HUES48 (cell line): ENCODE data around the gene TDP1.

ENCODE experiments used
- H3K27ac ChIP-seq: one replicate; pipeline ENCODE4 v1.7.0; 2013; ENCODE audit warnings: low read depth, low read length, inconsistent platforms
- H3K27me3 ChIP-seq: 2 replicates; pipeline ENCODE4 v1.6.1; 2013; ENCODE audit warnings: mild to moderate bottlenecking, low read length; ENCODE audit not compliant: control insufficient read depth, insufficient read depth
- H3K36me3 ChIP-seq: 2 replicates; pipeline ENCODE4 v1.6.1; 2013; ENCODE audit warnings: low read length; ENCODE audit not compliant: control insufficient read depth, insufficient read depth
- H3K4me1 ChIP-seq: 2 replicates; pipeline ENCODE4 v1.6.1; 2013; ENCODE audit warnings: mild to moderate bottlenecking, low read length; ENCODE audit not compliant: control insufficient read depth, insufficient read depth
- H3K4me3 ChIP-seq: 2 replicates; pipeline ENCODE4 v1.5.1; 2013; ENCODE audit warnings: mild to moderate bottlenecking, low read depth, low read length
- H3K9ac ChIP-seq: 2 replicates; pipeline ENCODE4 v1.6.1; 2013; ENCODE audit warnings: mild to moderate bottlenecking, low read depth, low read length, moderate library complexity
- H3K9me3 ChIP-seq: 2 replicates; pipeline ENCODE4 v1.6.1; 2013; ENCODE audit warnings: low read length; ENCODE audit not compliant: control insufficient read depth, insufficient read depth

TDP1 gene

DNA sequence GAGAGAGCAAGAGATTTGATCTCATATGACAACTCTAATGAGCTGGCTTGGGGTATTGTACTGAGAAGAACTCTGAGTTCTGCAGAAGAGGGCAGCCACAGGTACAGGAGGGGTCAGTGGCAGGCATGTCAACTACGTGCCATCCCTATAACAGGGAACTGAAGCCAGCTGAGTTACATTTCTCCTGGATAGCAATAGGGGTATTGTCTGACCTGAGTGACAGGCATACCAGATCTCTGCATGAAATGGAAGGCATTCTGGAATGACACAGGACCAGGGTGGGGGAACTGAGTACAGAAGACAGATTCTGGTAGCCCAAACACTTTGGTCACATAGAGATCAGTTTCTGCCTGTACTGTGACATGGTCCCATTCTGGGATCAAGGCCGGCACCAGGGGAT is 37.0 kb upstream of the TDP1 start:
- no peak overlapping the region for H3K27ac ChIP-seq
- peaks cover 5% of the 10 kb centered on the region for H3K4me1 ChIP-seq

DNA sequence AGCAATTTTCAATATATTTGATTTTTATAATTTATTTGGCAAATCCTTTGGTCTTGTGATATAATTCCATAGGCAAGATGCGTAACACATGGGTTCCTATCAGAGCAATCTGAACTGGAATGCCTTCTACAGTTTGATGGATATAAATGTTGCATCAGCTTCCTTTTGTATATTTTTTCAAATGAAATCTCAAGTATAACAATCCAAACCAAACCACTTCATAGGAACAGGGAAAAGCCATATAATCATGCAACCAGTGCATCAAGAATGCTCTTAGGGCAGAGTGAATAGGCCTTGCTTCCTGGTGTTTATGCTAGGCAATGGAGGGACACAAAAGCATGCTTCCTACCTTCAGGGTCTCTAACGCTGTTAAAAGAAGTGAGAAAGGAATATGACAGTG is 35.7 kb upstream of the TDP1 start:
- Histone ChIP-seq H3K27me3 (no peaks in the 10 kb centered on the region), H3K9ac (no peak overlapping the region), H3K36me3 (no peaks in the 10 kb centered on the region), H3K27ac (no peak overlapping the region), H3K9me3 (no peaks in the 10 kb centered on the region), H3K4me3 (no peak overlapping the region), H3K4me1 (peaks cover 2% of the 10 kb centered on the region)

More for the DNA sequence above, 37.0 kb upstream of the TDP1 start:
- H3K27me3 ChIP-seq, result no peaks in the 10 kb centered on the region
- H3K9me3 ChIP-seq, result no peaks in the 10 kb centered on the region
- H3K36me3 ChIP-seq, result no peaks in the 10 kb centered on the region
- no peak overlapping the region for H3K9ac ChIP-seq
- no peak overlapping the region for H3K4me3 ChIP-seq

DNA sequence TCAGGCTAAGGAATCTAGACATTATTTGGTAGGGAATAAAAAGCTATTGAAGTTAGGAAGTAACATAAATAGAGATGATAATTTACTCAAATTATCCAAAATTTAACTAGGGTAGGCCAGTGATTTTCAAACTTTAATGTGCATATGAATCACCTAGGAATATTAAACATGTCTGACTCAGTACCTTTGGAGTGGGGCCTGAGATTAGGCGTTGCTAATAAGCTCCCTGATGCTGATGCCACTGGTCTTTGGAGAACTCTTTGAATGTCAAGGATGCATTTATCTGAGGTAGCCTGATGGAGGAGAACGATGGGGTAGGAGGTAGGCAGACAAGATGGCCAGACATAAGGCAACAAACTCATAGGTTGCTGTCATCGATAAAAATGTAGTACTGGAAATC is 34.4 kb upstream of the TDP1 start:
- Histone ChIP-seq H3K4me1 (no peaks in the 10 kb centered on the region), H3K9ac (no peak overlapping the region), H3K4me3 (no peak overlapping the region), H3K27me3 (no peaks in the 10 kb centered on the region), H3K9me3 (no peaks in the 10 kb centered on the region), H3K36me3 (no peaks in the 10 kb centered on the region), H3K27ac (no peak overlapping the region)

DNA sequence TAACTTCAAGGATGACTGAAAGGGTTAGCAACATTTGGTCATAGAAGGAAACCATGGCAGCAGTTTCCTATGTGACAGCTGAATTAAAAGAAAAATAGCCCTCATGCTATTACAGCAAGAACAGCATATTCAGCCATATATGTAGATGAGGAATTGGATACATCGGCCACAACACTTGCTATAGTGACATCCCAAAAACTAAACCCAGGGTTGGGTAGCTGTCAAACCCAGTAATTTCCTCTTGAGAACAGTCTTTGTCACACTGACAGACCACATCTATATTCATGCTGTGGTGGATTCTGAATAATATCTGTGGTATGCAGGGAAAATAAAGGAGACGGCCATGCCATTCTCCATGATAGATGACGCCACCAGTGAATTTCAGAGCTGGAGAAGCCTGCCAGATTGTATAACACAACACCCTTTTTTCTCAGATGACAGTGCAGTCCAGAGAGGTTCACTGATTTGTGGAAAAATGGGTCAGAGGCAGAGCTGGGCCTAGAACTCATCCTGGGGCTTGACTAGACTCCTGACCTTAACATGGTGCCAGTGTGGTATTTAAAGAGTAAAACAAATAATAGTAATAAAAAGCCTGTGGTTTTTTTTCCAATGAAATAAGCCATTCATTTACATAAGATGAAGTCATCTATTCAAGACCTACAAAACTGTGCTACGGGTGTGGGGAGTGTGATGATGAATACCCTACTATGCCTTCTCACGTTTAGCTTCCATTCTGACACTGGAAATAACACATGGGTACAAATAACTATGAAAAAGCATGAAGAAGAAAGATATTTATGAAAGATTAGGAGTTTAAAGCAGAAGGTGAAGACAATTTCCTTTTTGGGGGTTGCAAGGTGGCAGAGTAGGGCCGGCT is 33.5 kb upstream of the TDP1 start:
- no peak overlapping the region for H3K9ac ChIP-seq

DNA sequence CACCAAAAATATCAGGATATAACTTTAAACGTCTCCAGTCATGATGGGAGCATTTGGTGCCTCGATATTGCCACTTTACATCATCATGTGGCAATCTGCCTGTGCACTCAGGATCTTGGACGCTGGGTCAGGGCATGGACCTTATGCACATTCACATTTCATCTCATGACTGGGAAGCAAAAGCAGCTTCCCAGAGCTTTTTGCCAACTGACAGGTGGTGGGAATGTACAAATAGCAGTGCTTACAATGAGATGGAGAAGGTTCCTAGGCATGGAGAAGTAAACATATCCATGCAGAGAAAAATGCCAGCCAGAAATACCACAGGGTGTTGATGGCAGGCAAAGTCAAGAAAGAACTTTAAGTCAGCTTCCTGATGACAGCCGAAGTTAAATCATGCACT is 31.5 kb upstream of the TDP1 start:
- H3K4me3 ChIP-seq, result no peak overlapping the region
- H3K36me3 ChIP-seq, result no peaks in the 10 kb centered on the region
- no peaks in the 10 kb centered on the region for H3K27me3 ChIP-seq
- H3K27ac ChIP-seq, result no peak overlapping the region
- no peaks in the 10 kb centered on the region for H3K4me1 ChIP-seq
- no peaks in the 10 kb centered on the region for H3K9me3 ChIP-seq
- no peak overlapping the region for H3K9ac ChIP-seq

More for the DNA sequence above, 33.5 kb upstream of the TDP1 start:
- Histone ChIP-seq H3K27me3 (no peaks in the 10 kb centered on the region), H3K9me3 (no peaks in the 10 kb centered on the region), H3K27ac (no peak overlapping the region), H3K4me1 (no peaks in the 10 kb centered on the region), H3K36me3 (no peaks in the 10 kb centered on the region), H3K4me3 (no peak overlapping the region)

DNA sequence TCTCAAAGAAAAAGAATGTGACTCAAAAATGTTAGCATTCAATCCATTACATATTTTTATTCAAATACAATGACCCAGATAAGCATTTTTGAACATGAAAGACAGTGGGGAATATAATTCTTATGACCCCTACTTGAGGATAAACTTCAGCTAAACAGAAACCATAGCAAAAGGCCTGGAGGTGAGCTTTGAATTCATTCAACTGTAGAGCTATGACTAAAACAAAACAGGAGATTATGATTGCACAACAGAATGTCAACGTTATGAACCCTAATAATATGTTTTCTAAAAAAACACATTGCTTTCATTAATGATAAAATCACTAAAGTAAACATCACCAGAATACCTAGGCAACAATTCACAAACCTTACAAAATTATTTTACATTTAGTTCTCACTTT is 29.0 kb upstream of the TDP1 start:
- H3K9me3 ChIP-seq, result no peaks in the 10 kb centered on the region
- 0 out of 2 replicates have a peak, but pooled peaks cover 7% of the 10 kb centered on the region for H3K36me3 ChIP-seq
- no peak overlapping the region for H3K27ac ChIP-seq
- H3K4me3 ChIP-seq, result no peak overlapping the region
- H3K4me1 ChIP-seq, result no peaks in the 10 kb centered on the region
- no peaks in the 10 kb centered on the region for H3K27me3 ChIP-seq
- H3K9ac ChIP-seq, result no peak overlapping the region

DNA sequence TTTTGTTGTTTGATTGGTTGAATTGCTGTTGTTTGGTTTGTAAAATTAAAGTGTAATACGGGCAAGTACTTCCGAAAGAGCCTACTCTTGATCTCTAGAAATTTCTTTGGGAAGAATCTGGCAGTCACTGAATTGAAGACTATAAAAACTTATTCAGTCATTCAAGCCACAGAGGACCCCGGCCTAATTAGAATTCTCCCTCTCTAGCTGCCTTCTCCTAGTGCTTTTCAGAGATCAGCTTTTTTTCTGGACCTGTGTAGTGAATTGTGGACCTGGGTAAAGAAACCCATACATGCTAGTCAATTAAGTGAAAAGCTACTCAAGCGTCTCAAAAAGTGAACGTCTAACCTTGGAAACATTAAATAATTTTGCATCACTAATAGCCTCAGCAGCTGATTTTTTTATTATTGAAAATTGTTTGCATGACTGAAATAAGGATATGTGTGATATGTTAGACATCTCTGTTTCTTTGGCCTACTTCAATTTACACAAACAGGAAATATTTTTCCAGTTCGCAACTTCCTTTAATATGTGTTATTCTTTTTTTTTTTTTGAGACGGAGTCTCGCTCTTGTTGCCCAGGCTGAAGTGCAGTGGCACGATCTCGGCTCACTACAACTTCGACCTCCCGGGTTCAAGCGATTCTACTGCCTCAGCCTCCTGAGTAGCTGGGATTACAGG is 28.4 kb upstream of the TDP1 start:
- no peak overlapping the region for H3K9ac ChIP-seq
- no peaks in the 10 kb centered on the region for H3K4me1 ChIP-seq
- no peak overlapping the region for H3K27ac ChIP-seq
- H3K4me3 ChIP-seq, result no peak overlapping the region
- no peaks in the 10 kb centered on the region for H3K9me3 ChIP-seq
- H3K36me3 ChIP-seq, result 0 out of 2 replicates have a peak, but pooled peaks cover 7% of the 10 kb centered on the region
- no peaks in the 10 kb centered on the region for H3K27me3 ChIP-seq

DNA sequence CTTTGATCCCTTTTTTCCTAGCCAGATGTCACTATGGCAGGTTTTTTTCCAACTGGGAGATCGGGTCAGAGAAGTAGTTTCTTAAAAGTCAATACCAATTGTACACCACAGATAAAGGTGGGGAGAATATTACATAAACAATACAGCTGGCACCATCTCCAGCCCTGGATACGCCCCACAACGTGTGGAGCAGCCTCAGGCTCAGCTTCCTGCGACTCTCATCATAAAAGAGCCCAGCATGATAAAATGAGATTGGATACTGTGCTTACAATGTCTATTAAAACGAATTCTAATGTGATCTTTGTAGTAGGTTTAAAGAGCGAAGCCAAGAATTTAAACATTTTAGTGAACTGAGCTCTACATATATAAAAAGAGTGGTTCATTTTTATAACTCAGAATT is 22.7 kb upstream of the TDP1 start:
- Histone ChIP-seq H3K9ac (no peak overlapping the region), H3K27me3 (no peaks in the 10 kb centered on the region), H3K36me3 (0 out of 2 replicates have a peak, but pooled peaks cover 7% of the 10 kb centered on the region), H3K27ac (no peak overlapping the region), H3K4me3 (no peak overlapping the region), H3K4me1 (peaks cover 3% of the 10 kb centered on the region; the same call in 1 of the 2 replicates), H3K9me3 (no peaks in the 10 kb centered on the region)

DNA sequence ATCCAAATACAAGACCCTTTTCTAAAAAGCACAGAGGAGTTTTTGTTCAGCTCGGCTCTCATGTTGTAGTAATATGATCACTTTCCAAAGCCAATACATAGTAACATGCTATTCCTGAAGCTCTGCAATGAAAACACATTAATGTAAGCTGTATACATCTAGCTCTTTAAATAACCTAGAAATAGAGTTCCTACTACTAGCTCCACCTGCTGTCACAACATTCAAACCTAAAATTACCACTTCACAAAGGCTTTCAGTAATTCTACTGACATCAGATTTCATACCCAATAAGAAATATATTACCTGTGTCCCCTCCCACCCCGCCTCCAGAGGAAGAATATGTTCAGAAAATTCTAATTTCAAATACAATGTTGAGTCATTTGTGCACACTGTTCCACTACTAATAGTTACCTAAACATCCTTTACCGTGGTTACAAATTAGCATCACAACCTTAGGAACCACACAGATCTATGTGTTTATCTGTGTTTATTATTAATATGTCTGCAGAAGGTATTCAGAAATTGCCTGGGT is 19.0 kb upstream of the TDP1 start:
- Histone ChIP-seq H3K27ac (no peak overlapping the region), H3K4me1 (peaks cover 3% of the 10 kb centered on the region; the same call in 1 of the 2 replicates), H3K36me3 (no peaks in the 10 kb centered on the region), H3K27me3 (no peaks in the 10 kb centered on the region), H3K9ac (no peak overlapping the region), H3K9me3 (no peaks in the 10 kb centered on the region), H3K4me3 (no peak overlapping the region)

DNA sequence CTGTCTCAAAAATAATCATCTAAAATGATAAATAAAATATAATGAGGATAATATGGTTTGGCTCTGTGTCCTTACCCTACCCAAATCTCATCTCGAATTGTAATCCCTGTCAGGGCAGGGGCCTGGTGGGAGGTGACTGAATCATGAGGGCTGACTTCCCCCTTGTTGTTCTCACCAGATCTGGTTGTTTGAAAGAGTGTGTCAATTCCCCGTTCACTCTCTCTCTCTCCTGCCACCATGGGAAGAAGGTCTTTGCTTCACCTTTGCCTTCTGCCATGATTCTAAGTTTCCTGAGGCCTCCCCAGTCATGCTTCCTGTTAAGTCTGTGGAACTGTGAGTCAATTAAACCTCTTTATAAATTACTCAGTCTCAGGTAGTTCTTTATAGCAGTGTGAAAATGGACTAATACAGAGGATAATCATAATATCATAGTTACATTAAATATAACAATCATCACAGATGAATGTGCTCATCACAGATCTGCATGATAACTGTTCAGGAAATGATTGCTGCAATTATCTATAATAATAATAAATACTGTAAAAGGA is 13.8 kb upstream of the TDP1 start:
- no peaks in the 10 kb centered on the region for H3K36me3 ChIP-seq
- H3K27ac ChIP-seq, result no peak overlapping the region
- H3K27me3 ChIP-seq, result no peaks in the 10 kb centered on the region
- H3K9ac ChIP-seq, result no peak overlapping the region
- no peak overlapping the region for H3K4me3 ChIP-seq
- H3K4me1 ChIP-seq, result no peaks in the 10 kb centered on the region
- no peaks in the 10 kb centered on the region for H3K9me3 ChIP-seq

DNA sequence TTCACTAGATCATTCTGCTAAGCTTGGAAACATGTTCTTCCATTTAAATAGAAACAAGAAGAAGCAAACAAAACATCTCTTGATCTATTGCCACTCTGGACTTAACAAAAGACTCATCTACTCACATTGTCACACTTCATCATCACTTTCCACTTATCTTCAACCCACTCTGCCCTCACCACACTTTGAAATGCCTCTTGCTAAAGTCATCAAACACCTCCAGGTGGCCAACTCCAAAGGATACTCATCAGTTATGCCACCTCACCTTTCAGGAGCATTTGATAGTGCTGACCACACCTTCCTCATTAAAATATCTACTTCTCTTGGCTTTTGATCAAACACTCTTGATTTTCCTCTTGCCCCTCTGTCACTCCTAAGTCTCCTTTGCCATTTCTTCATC is 8.4 kb upstream of the TDP1 start:
- H3K27ac ChIP-seq, result no peak overlapping the region
- no peaks in the 10 kb centered on the region for H3K27me3 ChIP-seq
- no peak overlapping the region for H3K9ac ChIP-seq
- H3K4me1 ChIP-seq, result no peaks in the 10 kb centered on the region
- no peaks in the 10 kb centered on the region for H3K9me3 ChIP-seq
- no peak overlapping the region for H3K4me3 ChIP-seq
- peaks cover 11% of the 10 kb centered on the region for H3K36me3 ChIP-seq
